Measurements from ENCODE around the gene FAM76A.

DNA sequence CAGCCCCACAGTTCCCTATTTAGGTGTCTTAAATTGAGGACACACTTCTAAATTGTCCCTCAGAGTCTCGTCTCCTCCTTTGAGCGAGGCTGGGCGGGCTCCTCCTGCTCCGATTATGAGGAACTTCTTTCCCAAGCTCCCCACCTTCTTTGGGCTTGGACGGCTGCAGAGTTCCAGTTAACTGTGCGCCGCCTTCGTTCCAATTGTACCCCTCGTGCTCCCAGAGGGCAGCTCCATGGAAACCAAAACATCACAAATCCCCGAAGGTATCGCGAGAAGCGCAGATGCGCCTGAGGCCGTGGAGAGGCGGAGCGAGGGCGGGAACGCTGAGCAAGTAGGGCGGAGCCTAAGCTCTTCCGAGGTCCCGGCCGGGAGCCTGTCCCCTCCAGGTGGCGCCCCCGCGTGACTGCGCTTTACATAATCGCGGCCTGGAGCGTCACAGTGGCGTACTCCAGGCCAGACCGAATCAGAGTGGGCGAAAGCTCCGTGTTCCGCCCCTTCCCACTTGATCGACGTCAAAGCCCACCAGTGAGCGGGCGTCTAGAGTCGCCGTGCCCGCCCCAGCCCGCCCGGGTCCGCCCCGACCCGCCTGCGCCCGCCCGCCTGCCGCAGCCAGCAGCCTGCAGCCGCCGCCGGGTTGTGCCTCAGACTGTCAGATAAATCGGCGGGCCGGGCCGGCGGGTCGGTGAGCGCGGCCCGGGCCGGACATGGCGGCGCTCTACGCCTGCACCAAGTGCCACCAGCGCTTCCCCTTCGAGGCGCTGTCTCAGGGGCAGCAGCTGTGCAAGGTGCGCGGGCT lies at the start of gene FAM76A:
- no peak for TF ChIP-seq EZH2 (IDR thresholded peaks at IDR 0.05; ENCODE audit: low read length)
- TF ChIP-seq, protein P1, sequence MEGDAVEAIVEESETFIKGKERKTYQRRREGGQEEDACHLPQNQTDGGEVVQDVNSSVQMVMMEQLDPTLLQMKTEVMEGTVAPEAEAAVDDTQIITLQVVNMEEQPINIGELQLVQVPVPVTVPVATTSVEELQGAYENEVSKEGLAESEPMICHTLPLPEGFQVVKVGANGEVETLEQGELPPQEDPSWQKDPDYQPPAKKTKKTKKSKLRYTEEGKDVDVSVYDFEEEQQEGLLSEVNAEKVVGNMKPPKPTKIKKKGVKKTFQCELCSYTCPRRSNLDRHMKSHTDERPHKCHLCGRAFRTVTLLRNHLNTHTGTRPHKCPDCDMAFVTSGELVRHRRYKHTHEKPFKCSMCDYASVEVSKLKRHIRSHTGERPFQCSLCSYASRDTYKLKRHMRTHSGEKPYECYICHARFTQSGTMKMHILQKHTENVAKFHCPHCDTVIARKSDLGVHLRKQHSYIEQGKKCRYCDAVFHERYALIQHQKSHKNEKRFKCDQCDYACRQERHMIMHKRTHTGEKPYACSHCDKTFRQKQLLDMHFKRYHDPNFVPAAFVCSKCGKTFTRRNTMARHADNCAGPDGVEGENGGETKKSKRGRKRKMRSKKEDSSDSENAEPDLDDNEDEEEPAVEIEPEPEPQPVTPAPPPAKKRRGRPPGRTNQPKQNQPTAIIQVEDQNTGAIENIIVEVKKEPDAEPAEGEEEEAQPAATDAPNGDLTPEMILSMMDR (optimal IDR thresholded peaks at IDR 0.05 in 1 of 3, IDR thresholded peaks at IDR 0.05 in 1 of 3, conservative IDR thresholded peaks at IDR 0.05 in 1 of 3; ENCODE audit: extremely low read depth in 1 of 3, insufficient read depth in 2 of 3, low read length in 3 of 3) = peak; percentile 34 to 80 (median 54)
